ENCODE results near the gene FAM234B. TPM values are rescaled to one million over a fixed set of nuclear protein-coding genes. Genes with fewer than 3 reads are reported as not detected.
A peak's percentile ranks its signal among the peaks of the same experiment; 100 is the strongest.

The FAM234B gene
- total RNA-seq, 4 donors from 2014 or later = 24.0 to 32.3 (median 27.8) TPM

DNA sequence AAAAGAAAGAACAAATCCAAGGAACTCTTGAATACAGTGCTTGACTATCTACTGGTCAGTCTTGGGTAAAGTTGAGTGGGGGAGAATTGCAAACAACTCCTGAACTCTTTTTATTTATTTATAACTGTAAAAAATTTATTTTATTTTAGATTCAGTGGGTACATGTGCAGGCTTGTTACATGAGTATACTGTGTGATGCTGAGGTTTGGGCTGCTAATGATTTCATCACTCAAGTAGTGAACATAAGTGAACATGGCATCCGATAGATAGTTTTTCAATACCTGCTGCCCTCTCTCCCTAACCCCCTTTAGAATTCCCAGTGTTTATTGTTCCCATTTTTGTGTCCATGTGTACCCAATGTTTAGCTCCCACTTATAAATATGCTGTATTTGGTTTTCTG is 62.5 kb downstream of the FAM234B start:
- WGBS = 94% methylated on average over 1 of the region's 1 CpG
- H3K4me3 ChIP-seq = no peak overlapping the region
- no peaks in the 10 kb centered on the region for H3K9me3 ChIP-seq
- DNase-seq (ENCODE audit: low spot score in 2 of 2) = no peak
- H3K27ac ChIP-seq = no peak overlapping the region
- H3K4me1 ChIP-seq = peaks cover 17% of the 10 kb centered on the region
- TF ChIP-seq, protein P1, sequence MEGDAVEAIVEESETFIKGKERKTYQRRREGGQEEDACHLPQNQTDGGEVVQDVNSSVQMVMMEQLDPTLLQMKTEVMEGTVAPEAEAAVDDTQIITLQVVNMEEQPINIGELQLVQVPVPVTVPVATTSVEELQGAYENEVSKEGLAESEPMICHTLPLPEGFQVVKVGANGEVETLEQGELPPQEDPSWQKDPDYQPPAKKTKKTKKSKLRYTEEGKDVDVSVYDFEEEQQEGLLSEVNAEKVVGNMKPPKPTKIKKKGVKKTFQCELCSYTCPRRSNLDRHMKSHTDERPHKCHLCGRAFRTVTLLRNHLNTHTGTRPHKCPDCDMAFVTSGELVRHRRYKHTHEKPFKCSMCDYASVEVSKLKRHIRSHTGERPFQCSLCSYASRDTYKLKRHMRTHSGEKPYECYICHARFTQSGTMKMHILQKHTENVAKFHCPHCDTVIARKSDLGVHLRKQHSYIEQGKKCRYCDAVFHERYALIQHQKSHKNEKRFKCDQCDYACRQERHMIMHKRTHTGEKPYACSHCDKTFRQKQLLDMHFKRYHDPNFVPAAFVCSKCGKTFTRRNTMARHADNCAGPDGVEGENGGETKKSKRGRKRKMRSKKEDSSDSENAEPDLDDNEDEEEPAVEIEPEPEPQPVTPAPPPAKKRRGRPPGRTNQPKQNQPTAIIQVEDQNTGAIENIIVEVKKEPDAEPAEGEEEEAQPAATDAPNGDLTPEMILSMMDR (IDR thresholded peaks at IDR 0.05) = no peak
- TF ChIP-seq EP300 (IDR thresholded peaks at IDR 0.05) (no peak), POLR2A (IDR thresholded peaks at IDR 0.05) (no peak)
- no peaks in the 10 kb centered on the region for H3K27me3 ChIP-seq
- no peaks in the 10 kb centered on the region for H3K36me3 ChIP-seq

DNA sequence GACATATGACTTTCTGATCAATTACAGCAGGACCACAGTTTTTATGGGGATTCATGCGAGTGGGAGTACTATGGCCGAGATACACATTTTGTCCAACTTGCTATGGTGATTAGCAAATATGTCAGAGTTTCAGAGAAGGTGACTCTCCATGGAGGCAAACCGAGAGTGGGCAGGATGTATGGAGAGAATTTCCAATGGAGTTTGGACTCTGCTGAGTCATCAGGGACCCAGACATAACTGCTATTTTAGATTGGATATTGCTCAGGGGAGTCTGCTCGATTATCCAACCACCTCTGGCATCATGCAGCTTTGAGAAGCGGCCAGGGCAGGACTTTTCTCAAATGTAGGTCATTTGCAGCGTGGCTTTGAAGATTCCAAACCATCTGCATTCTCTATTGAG is 68.8 kb downstream of the FAM234B start:
- Histone ChIP-seq H3K27me3 (no peaks in the 10 kb centered on the region), H3K4me3 (no peak overlapping the region), H3K27ac (no peak overlapping the region), H3K4me1 (peaks cover 16% of the 10 kb centered on the region), H3K9me3 (no peaks in the 10 kb centered on the region), H3K36me3 (no peaks in the 10 kb centered on the region)
- 90% methylated on average over 6 of the region's 6 CpGs for WGBS
- TF ChIP-seq, protein P1 (IDR thresholded peaks at IDR 0.05) = no peak
- TF ChIP-seq POLR2AphosphoS5 (IDR thresholded peaks at IDR 0.05) = no peak
- no peak for TF ChIP-seq EP300 (IDR thresholded peaks at IDR 0.05)
- TF ChIP-seq POLR2A (IDR thresholded peaks at IDR 0.05) = no peak
- no peak for DNase-seq (ENCODE audit: low spot score in 2 of 2)

DNA sequence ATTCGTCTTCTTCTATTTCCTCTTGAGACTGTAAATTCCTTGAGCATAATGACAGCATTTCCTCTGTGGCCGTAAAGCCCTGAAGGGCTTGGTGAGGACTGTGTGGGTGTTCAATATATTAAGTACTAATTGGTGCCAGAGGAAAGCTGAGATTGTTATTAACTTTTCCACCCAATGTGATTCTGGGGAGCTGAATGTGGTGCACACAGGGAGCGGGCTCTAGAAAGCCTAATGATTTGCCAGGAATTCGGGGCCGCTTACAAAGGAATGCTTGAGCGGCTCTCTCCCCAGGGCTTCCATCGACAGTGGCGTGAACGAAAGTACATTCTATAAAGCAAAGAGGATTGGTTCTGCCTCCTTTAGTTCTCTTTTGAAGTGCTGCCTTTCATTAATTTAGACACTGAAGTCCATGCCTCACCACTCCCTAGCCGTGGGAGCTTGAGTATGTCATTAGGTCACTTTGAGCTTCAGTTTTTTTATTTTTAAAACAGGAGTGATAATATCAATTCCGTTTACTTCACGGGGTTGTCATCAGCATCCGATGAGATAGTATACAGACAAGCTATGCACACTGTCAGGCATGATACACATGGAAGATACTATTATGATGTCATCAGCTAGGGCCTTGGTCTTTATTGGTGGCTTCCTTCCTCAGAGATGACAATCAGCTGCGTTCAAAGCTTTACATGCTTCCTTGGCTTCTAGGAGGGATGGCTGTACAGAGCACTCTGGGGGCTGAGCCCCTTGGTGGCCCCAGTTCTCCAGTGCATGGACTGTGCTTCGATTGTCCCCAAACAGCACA is 70.3 kb downstream of the FAM234B start:
- no peak for TF ChIP-seq POLR2A (IDR thresholded peaks at IDR 0.05)
- TF ChIP-seq, protein P1 (IDR thresholded peaks at IDR 0.05) = no peak
- no peak for TF ChIP-seq EP300 (IDR thresholded peaks at IDR 0.05)
- TF ChIP-seq POLR2AphosphoS5 (IDR thresholded peaks at IDR 0.05) = no peak
- no peak for DNase-seq (ENCODE audit: low spot score in 2 of 2)
- Histone ChIP-seq H3K4me1 (peaks cover 26% of the 10 kb centered on the region), H3K4me3 (no peak overlapping the region), H3K27me3 (no peaks in the 10 kb centered on the region), H3K9me3 (no peaks in the 10 kb centered on the region), H3K27ac (peak overlapping the region; percentile 13), H3K36me3 (no peaks in the 10 kb centered on the region)
- WGBS = 59% methylated on average over 15 of the region's 15 CpGs

DNA sequence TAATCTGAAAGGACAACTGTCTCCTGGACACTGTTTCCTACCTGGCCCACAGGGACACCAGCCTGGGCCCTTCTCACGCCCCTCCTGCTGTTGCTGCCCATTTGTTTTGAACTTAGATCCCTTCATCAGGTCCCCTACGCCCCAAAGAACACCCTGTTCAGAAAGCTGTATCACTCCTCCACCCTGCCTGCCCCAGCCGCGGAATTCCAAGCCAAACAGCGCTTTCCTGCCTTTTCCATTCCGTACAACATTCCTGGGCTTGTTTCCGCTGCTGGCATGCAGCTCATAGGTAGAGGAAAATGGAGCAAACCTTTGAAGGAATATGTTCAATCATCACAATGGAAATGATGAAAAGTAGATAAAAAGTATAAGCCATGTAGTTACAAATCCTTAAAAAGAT is 72.1 kb downstream of the FAM234B start:
- no peaks in the 10 kb centered on the region for H3K27me3 ChIP-seq
- H3K27ac ChIP-seq = no peak overlapping the region

DNA sequence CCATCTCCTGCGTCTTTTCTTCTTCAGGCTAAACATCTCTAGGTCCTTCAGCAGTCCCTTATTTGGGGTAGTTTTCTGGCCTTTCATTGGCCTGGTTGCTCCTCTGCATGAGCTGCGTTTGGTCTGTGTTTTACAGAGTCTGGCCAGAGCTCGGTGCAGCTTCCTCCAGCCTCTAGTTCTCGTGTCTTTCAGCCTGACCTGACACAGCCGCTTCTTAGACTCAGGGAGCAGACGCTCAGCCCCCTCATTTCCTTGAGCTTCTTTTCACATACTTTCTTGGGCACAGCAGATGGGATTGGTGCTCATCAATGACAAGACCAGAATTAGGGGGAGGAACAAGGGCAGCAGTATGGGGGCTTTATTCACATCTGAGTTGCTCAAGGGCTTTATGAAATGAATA is 72.8 kb downstream of the FAM234B start:
- 85% methylated on average over 6 of the region's 6 CpGs for WGBS
- TF ChIP-seq EP300 (IDR thresholded peaks at IDR 0.05) (no peak), POLR2A (IDR thresholded peaks at IDR 0.05) (no peak), POLR2AphosphoS5 (IDR thresholded peaks at IDR 0.05) (no peak)
- TF ChIP-seq, protein P1 (IDR thresholded peaks at IDR 0.05) = no peak
- Histone ChIP-seq H3K27me3 (no peaks in the 10 kb centered on the region), H3K27ac (no peak overlapping the region), H3K9me3 (no peaks in the 10 kb centered on the region), H3K4me1 (peaks cover 26% of the 10 kb centered on the region), H3K4me3 (no peak overlapping the region), H3K36me3 (no peaks in the 10 kb centered on the region)
- no peak for DNase-seq (ENCODE audit: low spot score in 2 of 2)

More for the DNA sequence above, 72.1 kb downstream of the FAM234B start:
- TF ChIP-seq POLR2AphosphoS5 (IDR thresholded peaks at IDR 0.05) = no peak
- no peak for TF ChIP-seq POLR2A (IDR thresholded peaks at IDR 0.05)
- no peak for TF ChIP-seq EP300 (IDR thresholded peaks at IDR 0.05)
- TF ChIP-seq, protein P1 (IDR thresholded peaks at IDR 0.05) = no peak
- Histone ChIP-seq H3K4me3 (no peak overlapping the region), H3K36me3 (no peaks in the 10 kb centered on the region), H3K9me3 (no peaks in the 10 kb centered on the region), H3K4me1 (peaks cover 26% of the 10 kb centered on the region)
- no peak for DNase-seq (ENCODE audit: low spot score in 2 of 2)
- 70% methylated on average over 7 of the region's 7 CpGs for WGBS
